ENCODE measurements around the gene OMP.
A peak's percentile ranks its signal among the peaks of the same experiment; 100 is the strongest.

OMP gene

GRCh38 chr11:77144857-77145428 is 42.3 kb downstream of the OMP start:
- TF ChIP-seq TAF1 (IDR thresholded peaks at IDR 0.05; ENCODE audit: low read depth) (no peak), CREB1 (IDR thresholded peaks at IDR 0.05; ENCODE audit: low read depth) (no peak), REST (IDR thresholded peaks at IDR 0.05; ENCODE audit: low read depth) (no peak), EP300 (IDR thresholded peaks at IDR 0.05; ENCODE audit: borderline replicate concordance) (no peak), USF1 (IDR thresholded peaks at IDR 0.05) (no peak), FOXM1 (IDR thresholded peaks at IDR 0.05; ENCODE audit: borderline replicate concordance, low read depth) (no peak), ZBTB7A (IDR thresholded peaks at IDR 0.05; ENCODE audit: low read depth) (no peak), RAD21 (IDR thresholded peaks at IDR 0.05; ENCODE audit: low read depth) (no peak), TCF12 (IDR thresholded peaks at IDR 0.05; ENCODE audit: low read depth) (no peak)

- TF ChIP-seq TCF12 (IDR thresholded peaks at IDR 0.05; ENCODE audit: low read depth): no peak
- no peak for TF ChIP-seq MAX (IDR thresholded peaks at IDR 0.05)
- no peak for TF ChIP-seq CREB1 (IDR thresholded peaks at IDR 0.05; ENCODE audit: low read depth)
- no peak for TF ChIP-seq FOXM1 (IDR thresholded peaks at IDR 0.05; ENCODE audit: borderline replicate concordance, low read depth)
- no peak for TF ChIP-seq ZBTB7A (IDR thresholded peaks at IDR 0.05; ENCODE audit: low read depth)
- TF ChIP-seq RAD21 (IDR thresholded peaks at IDR 0.05; ENCODE audit: low read depth): no peak
- TF ChIP-seq EP300 (IDR thresholded peaks at IDR 0.05; ENCODE audit: borderline replicate concordance): no peak
- TF ChIP-seq TEAD4 (IDR thresholded peaks at IDR 0.05): no peak
- no peak for TF ChIP-seq EGR1 (IDR thresholded peaks at IDR 0.05)
- no peak for TF ChIP-seq REST (IDR thresholded peaks at IDR 0.05; ENCODE audit: low read depth)
- no peak for TF ChIP-seq NFIC (IDR thresholded peaks at IDR 0.05)
- TF ChIP-seq USF1 (IDR thresholded peaks at IDR 0.05): no peak
- no peak for TF ChIP-seq TAF1 (IDR thresholded peaks at IDR 0.05; ENCODE audit: low read depth)
- TF ChIP-seq YY1 (IDR thresholded peaks at IDR 0.05; ENCODE audit: low read depth): no peak
Observed at GRCh38 chr11:77146261-77147035, 43.8 kb downstream of the OMP start.

- TF ChIP-seq EP300 (IDR thresholded peaks at IDR 0.05; ENCODE audit: borderline replicate concordance) (no peak), EGR1 (IDR thresholded peaks at IDR 0.05) (no peak)
Observed at GRCh38 chr11:77147036-77147315, 44.3 kb downstream of the OMP start.

- TF ChIP-seq ZBTB7A (IDR thresholded peaks at IDR 0.05; ENCODE audit: low read depth) (peak; percentile 36; the same call in 1 of the 2 replicates), TAF1 (IDR thresholded peaks at IDR 0.05; ENCODE audit: low read depth) (no peak), TEAD4 (IDR thresholded peaks at IDR 0.05) (no peak), EP300 (IDR thresholded peaks at IDR 0.05; ENCODE audit: borderline replicate concordance) (no peak), CEBPB (IDR thresholded peaks at IDR 0.05) (peak; percentile 75), NFIC (IDR thresholded peaks at IDR 0.05) (no peak)
Observed at GRCh38 chr11:77147668-77148321, 45.2 kb downstream of the OMP start.

GRCh38 chr11:77148963-77149715 is 46.5 kb downstream of the OMP start:
- TF ChIP-seq MAX (IDR thresholded peaks at IDR 0.05) (no peak), RAD21 (IDR thresholded peaks at IDR 0.05; ENCODE audit: low read depth) (no peak), YY1 (IDR thresholded peaks at IDR 0.05; ENCODE audit: low read depth) (no peak), CEBPB (IDR thresholded peaks at IDR 0.05) (no peak), USF1 (IDR thresholded peaks at IDR 0.05) (no peak), FOXM1 (IDR thresholded peaks at IDR 0.05; ENCODE audit: borderline replicate concordance, low read depth) (no peak), EP300 (IDR thresholded peaks at IDR 0.05; ENCODE audit: borderline replicate concordance) (no peak), REST (IDR thresholded peaks at IDR 0.05; ENCODE audit: low read depth) (no peak), TCF12 (IDR thresholded peaks at IDR 0.05; ENCODE audit: low read depth) (no peak), CREB1 (IDR thresholded peaks at IDR 0.05; ENCODE audit: low read depth) (no peak), NFIC (IDR thresholded peaks at IDR 0.05) (no peak), ZBTB7A (IDR thresholded peaks at IDR 0.05; ENCODE audit: low read depth) (no peak), TEAD4 (IDR thresholded peaks at IDR 0.05) (no peak), TAF1 (IDR thresholded peaks at IDR 0.05; ENCODE audit: low read depth) (no peak), EGR1 (IDR thresholded peaks at IDR 0.05) (no peak)

Measured in Ishikawa (cell line).